IMR-90 (cell line): ENCODE results near the gene PFDN5. TPM values are rescaled to one million over a fixed set of nuclear protein-coding genes. Genes with fewer than 3 reads are reported as not detected.

Source experiments
- ATAC-seq: fragments of 200-7000 bp; cut with Tn5 transposase; 2 replicates; pipeline ENCODE4 v1.9.1; 2020; ENCODE audit warnings: low read depth, mild to moderate bottlenecking, moderate library complexity
- BruUV-seq: library from RNA; stranded (reverse); fragments of 400-500 nt; replicated peaks from 2 replicates; lab custom pipeline; 2021; lab: Mats Ljungman, UMichigan
- CTCF ChIA-PET: fragments of 300-600 bp; formaldehyde crosslinking; extraction: SDS; loops from one replicate; lab custom pipeline; 2021; ENCODE audit warnings: antibody characterized with exemption; lab: Yijun Ruan, JAX
- POLR2A ChIA-PET: fragments of 300-600 bp; sonication (Branson Sonifier 250); formaldehyde crosslinking; loops from one replicate; lab custom pipeline; 2022; ENCODE audit warnings: antibody characterized with exemption; ENCODE audit not compliant: unreplicated experiment; lab: Charles Lee
- DNase-seq: peaks from one replicate; pipeline ENCODE4 v3.0.0; 2013
- H2AFZ ChIP-seq: replicated peaks from 2 replicates; pipeline ENCODE3; 2013; ENCODE audit warnings: low read length, mild to moderate bottlenecking; ENCODE audit not compliant: poor library complexity
- H2AK5ac ChIP-seq: 2 replicates; pipeline ENCODE4 v1.6.1; 2013; ENCODE audit warnings: low read depth, low read length, inconsistent platforms
- H2AK9ac ChIP-seq: replicated peaks from 2 replicates; pipeline ENCODE3; 2013; ENCODE audit warnings: mild to moderate bottlenecking, low read depth, low read length, moderate library complexity; ENCODE audit not compliant: poor library complexity
- H2BK120ac ChIP-seq: 2 replicates; pipeline ENCODE4 v1.6.1; 2013; ENCODE audit warnings: low read depth, low read length, inconsistent platforms
- H2BK15ac ChIP-seq: 3 replicates; pipeline ENCODE4 v1.6.1; 2013; ENCODE audit warnings: low read depth, low read length, inconsistent platforms
- H2BK20ac ChIP-seq: 2 replicates; pipeline ENCODE4 v1.6.1; 2013; ENCODE audit warnings: low read depth, mild to moderate bottlenecking, inconsistent platforms, low read length, moderate library complexity
- H2BK5ac ChIP-seq: 2 replicates; pipeline ENCODE4 v1.6.1; 2013; ENCODE audit warnings: mild to moderate bottlenecking, low read depth, low read length, inconsistent platforms; ENCODE audit not compliant: poor library complexity, severe bottlenecking
- H3K14ac ChIP-seq: replicated peaks from 2 replicates; pipeline ENCODE4 v1.6.1; 2013; ENCODE audit warnings: low read depth, low read length, inconsistent platforms
- H3K18ac ChIP-seq: 2 replicates; pipeline ENCODE4 v1.6.1; 2013; ENCODE audit warnings: low read depth, low read length, control low read depth
- H3K23ac ChIP-seq: 2 replicates; pipeline ENCODE4 v1.6.1; 2013; ENCODE audit warnings: low read depth, low read length, inconsistent platforms
- H3K27ac ChIP-seq: 2 replicates; pipeline ENCODE4 v1.5.1; 2013; ENCODE audit warnings: mild to moderate bottlenecking, control low read depth, low read length; ENCODE audit not compliant: insufficient read depth
- H3K27me3 ChIP-seq: 2 replicates; pipeline ENCODE4 v1.6.1; 2013; ENCODE audit warnings: low read length; ENCODE audit not compliant: control insufficient read depth, insufficient read depth
- H3K36me3 ChIP-seq: 2 replicates; pipeline ENCODE4 v1.6.1; 2013; ENCODE audit warnings: low read length, mixed read lengths; ENCODE audit not compliant: control insufficient read depth, insufficient read depth
- H3K4ac ChIP-seq: 2 replicates; pipeline ENCODE4 v1.6.1; 2013; ENCODE audit warnings: low read depth, low read length, inconsistent platforms
- H3K4me1 ChIP-seq: 2 replicates; pipeline ENCODE4 v1.6.1; 2013; ENCODE audit warnings: low read length, mixed read lengths; ENCODE audit not compliant: control insufficient read depth, insufficient read depth
- H3K4me2 ChIP-seq: 2 replicates; pipeline ENCODE4 v1.6.1; 2013; ENCODE audit warnings: low read depth, mild to moderate bottlenecking, control low read depth, low read length, moderate library complexity
- H3K4me3 ChIP-seq: 2 replicates; pipeline ENCODE4 v1.5.1; 2013; ENCODE audit warnings: low read depth, mild to moderate bottlenecking, control low read depth, low read length, moderate library complexity; ENCODE audit not compliant: insufficient read depth
- H3K56ac ChIP-seq: 2 replicates; pipeline ENCODE4 v1.6.1; 2013; ENCODE audit warnings: low read length, inconsistent platforms; ENCODE audit not compliant: insufficient read depth; ENCODE audit errors: extremely low read depth
- H3K79me1 ChIP-seq, 2 experiments: 2 replicates each; pipeline ENCODE4 v1.6.1; 2013; ENCODE audit warnings: low read length in 2 of 2, inconsistent platforms in 1 of 2, low read depth in 1 of 2
- H3K9ac ChIP-seq: 2 replicates; pipeline ENCODE4 v1.6.1; 2013; ENCODE audit warnings: low read depth, low read length, control low read depth
- H3K9me1 ChIP-seq: 2 replicates; pipeline ENCODE4 v1.6.1; 2013; ENCODE audit warnings: low read length, inconsistent platforms; ENCODE audit not compliant: insufficient read depth
- H3K9me3 ChIP-seq: 2 replicates; pipeline ENCODE4 v1.6.1; 2013; ENCODE audit warnings: low read length; ENCODE audit not compliant: control insufficient read depth, insufficient read depth
- H4K20me1 ChIP-seq: 2 replicates; pipeline ENCODE4 v1.6.1; 2013; ENCODE audit warnings: low read length, inconsistent platforms; ENCODE audit not compliant: insufficient read depth
- H4K5ac ChIP-seq: 2 replicates; pipeline ENCODE4 v1.6.1; 2013; ENCODE audit warnings: mild to moderate bottlenecking, low read depth, low read length, control low read depth
- H4K8ac ChIP-seq, 2 experiments: 2 replicates each; pipeline ENCODE4 v1.6.1; 2013; ENCODE audit warnings: low read depth in 2 of 2, low read length in 2 of 2, control low read depth in 1 of 2, inconsistent platforms in 1 of 2
- H4K91ac ChIP-seq: 2 replicates; pipeline ENCODE4 v1.6.1; 2013; ENCODE audit warnings: low read depth, low read length, inconsistent platforms; ENCODE audit not compliant: insufficient read depth
- CHD1 ChIP-seq: IDR thresholded peaks from 2 replicates; pipeline ENCODE4 v1.6.1; 2012; ENCODE audit warnings: low read depth, low read length, improper control_type of control experiment
- FOS ChIP-seq: fragments of 150-350 bp; IDR thresholded peaks from 2 replicates; pipeline ENCODE4 v1.6.1; 2016; ENCODE audit warnings: low read depth, low read length
- MAFK ChIP-seq: IDR thresholded peaks from 2 replicates; pipeline ENCODE4 v1.6.1; 2012; ENCODE audit warnings: low read depth, low read length, improper control_type of control experiment
- MAZ ChIP-seq: IDR thresholded peaks from 2 replicates; pipeline ENCODE4 v1.6.1; 2012; ENCODE audit warnings: low read depth, mild to moderate bottlenecking, low read length, improper control_type of control experiment, moderate library complexity, borderline replicate concordance
- MXI1 ChIP-seq: IDR thresholded peaks from 2 replicates; pipeline ENCODE4 v1.6.1; 2012; ENCODE audit warnings: low read depth, mild to moderate bottlenecking, low read length, moderate library complexity, borderline replicate concordance
- POLR2A ChIP-seq: IDR thresholded peaks from 2 replicates; pipeline ENCODE4 v1.6.1; 2012; ENCODE audit warnings: mild to moderate bottlenecking, low read depth, low read length
- RAD21 ChIP-seq: IDR thresholded peaks from 2 replicates; pipeline ENCODE4 v1.6.1; 2012; ENCODE audit warnings: low read length, improper control_type of control experiment
- RCOR1 ChIP-seq: IDR thresholded peaks from 2 replicates; pipeline ENCODE4 v1.6.1; 2012; ENCODE audit warnings: mild to moderate bottlenecking, low read length, improper control_type of control experiment; ENCODE audit not compliant: insufficient replicate concordance
- RFX5 ChIP-seq: IDR thresholded peaks from 2 replicates; pipeline ENCODE4 v1.8.0; 2012; ENCODE audit warnings: low read depth, mild to moderate bottlenecking, low read length, moderate library complexity
- SMC3 ChIP-seq: fragments of 150-350 bp; IDR thresholded peaks from 2 replicates; pipeline ENCODE4 v1.6.1; 2016; ENCODE audit warnings: low read depth, mild to moderate bottlenecking, antibody characterized with exemption, low read length, moderate library complexity
- whole genome bisulfite sequencing, 2 experiments: methylation state at CpG; one replicate each; pipeline versions ENCODE4 v1.1.5 to v1.1.7; 2013; ENCODE audit warnings: missing lambda C conversion rate in 2 of 2; ENCODE audit not compliant: insufficient read length in 1 of 2; ENCODE audit errors: extremely low coverage in 2 of 2; 5-methylcytosine and 5-hydroxymethylcytosine counted together
- dilution Hi-C: fragments of 300-500 bp; cut with HindIII; formaldehyde crosslinking; loops from one replicate; pipeline ENCODE4 v1.14.3; 2018; ENCODE audit warnings: low sequenced_read_pairs; ENCODE audit not compliant: unreplicated experiment
- in situ Hi-C: fragments of 300-500 bp; cut with MboI; formaldehyde crosslinking; loops from 3 replicates; pipeline ENCODE4 v1.14.3; 2019; ENCODE audit warnings: low sequenced_read_pairs, inconsistent platforms, mixed read lengths
- intact Hi-C: fragments of 100-400 bp; cut with micrococcal nuclease; formaldehyde crosslinking; loops from 2 replicates; pipeline ENCODE4 v1.10.0; 2022
- polyA plus RNA-seq, 3 experiments: library from polyadenylated mRNA; depleted of rRNA; stranded (reverse); fragments of >200 nt; gene quantifications; 2 replicates each; pipeline ENCODE4 v1.2.3, GENCODE V29; 2012; ENCODE audit warnings: low replicate concordance in 1 of 3
- total RNA-seq: library from RNA; depleted of rRNA; stranded (reverse); fragments of >200 nt; gene quantifications from 2 replicates; pipeline ENCODE4 v1.2.3, GENCODE V29; 2012
- TF ChIP-seq, protein P1 (sequence below): fragments of 150-350 bp; IDR thresholded peaks from 2 replicates; pipeline ENCODE4 v1.6.1; 2016; ENCODE audit warnings: low read depth, mild to moderate bottlenecking, low read length, moderate library complexity, borderline replicate concordance
- TF ChIP-seq, protein P2 (sequence below): conservative IDR thresholded peaks from 2 replicates; pipeline ENCODE4 v1.5.1; 2012; ENCODE audit warnings: mild to moderate bottlenecking, low read depth, low read length, improper control_type of control experiment
- TF ChIP-seq, protein P3 (sequence below): fragments of 150-350 bp; IDR thresholded peaks from 2 replicates; pipeline ENCODE4 v1.6.1; 2017; ENCODE audit warnings: mild to moderate bottlenecking, antibody characterized with exemption, low read length, low read depth

Gene PFDN5
- total and polyA plus RNA-seq, 2 of the 4 experiments (the other 2 are of a cell fraction) = 1,011 to 1,338 TPM

DNA sequence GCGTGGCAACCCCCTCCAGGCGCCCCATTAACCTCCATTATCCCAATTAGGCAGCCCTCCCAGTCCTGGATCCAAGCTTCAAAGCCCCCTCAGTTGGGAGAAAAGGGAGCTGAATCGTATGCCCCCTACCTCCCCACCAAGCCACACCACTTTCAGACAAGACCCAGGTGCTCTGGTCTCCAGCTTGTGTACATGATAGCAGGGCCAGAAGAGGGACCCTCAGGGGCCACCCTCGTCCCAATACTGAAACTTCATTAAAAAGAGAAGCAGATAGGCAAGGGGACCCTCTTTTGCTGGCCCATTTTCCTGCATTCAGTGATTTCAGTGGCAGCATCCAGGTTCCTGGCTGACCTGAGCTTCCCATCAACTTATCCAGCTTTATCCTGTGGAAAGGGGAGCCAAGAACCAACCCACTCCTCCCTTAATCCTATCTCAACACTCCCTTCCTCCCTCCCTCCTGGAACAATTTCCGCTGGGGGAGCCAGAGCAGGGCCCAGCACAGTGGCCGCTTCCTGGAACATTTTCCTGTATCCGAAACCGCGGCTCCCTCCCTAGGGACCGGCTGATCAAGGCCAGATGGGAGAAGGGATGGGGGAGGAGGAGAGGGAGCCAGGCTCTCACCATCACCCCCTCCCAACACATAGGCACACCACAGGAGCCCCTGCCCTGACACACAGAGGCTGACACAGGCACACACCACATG is 50.3 kb downstream of the PFDN5 start:
- dilution Hi-C loops = no loop called here
- Histone ChIP-seq H3K4ac (peak overlapping the region; percentile 60), H2AK9ac (peak overlapping the region; percentile 75), H3K14ac (no peak overlapping the region), H3K23ac (peak overlapping the region; percentile 56; the same call in 1 of the 2 replicates), H4K8ac (peak overlapping the region in 1 of 2 experiments; percentile 70; a peak in 1 of 4 replicates), H3K4me1 (peaks cover 7% of the 10 kb centered on the region; the same call in 1 of the 2 replicates), H3K27ac (no peak overlapping the region), H3K36me3 (no peaks in the 10 kb centered on the region), H3K79me1 (no peaks in the 10 kb centered on the region), H2BK15ac (no peak overlapping the region; the same call in 2 of the 3 replicates), H2BK120ac (peak overlapping the region; percentile 32; the same call in 1 of the 2 replicates), H3K18ac (no peak overlapping the region), H4K5ac (no peak overlapping the region; the same call in 1 of the 2 replicates), H2BK20ac (no peak overlapping the region), H3K27me3 (peaks cover 6% of the 10 kb centered on the region), H4K20me1 (no peaks in the 10 kb centered on the region), H3K4me2 (no peak overlapping the region; the same call in 1 of the 2 replicates), H3K4me3 (no peak overlapping the region), H3K9me1 (peaks cover 9% of the 10 kb centered on the region; the same call in 1 of the 2 replicates), H2BK5ac (no peak overlapping the region), H4K91ac (no peak overlapping the region), H3K9me3 (no peaks in the 10 kb centered on the region), H2AFZ (peak overlapping the region; percentile 88), H3K56ac (no peak overlapping the region), H3K9ac (no peak overlapping the region), H2AK5ac (peak overlapping the region; percentile 69)
- DNase-seq (no peak), ATAC-seq (no peak)
- in situ Hi-C loops = no loop called here
- intact Hi-C loops = loop anchor here (1.0 kb wide), 2 partner anchors 21 to 132 kb away; no protein-coding TSS in a partner anchor
- ChIA-PET POLR2A (interaction anchor here (0.6 kb wide), 1 partner anchor 273 kb away, joined by 3 read pairs; no protein-coding TSS in a partner anchor), CTCF (interaction anchor here (0.6 to 2.1 kb wide), 12 partner anchors 10 to 186 kb away, joined by 3 to 14 read pairs (median 4); partner anchors contain the start of genes AAAS, SP1 and SP7)
- TF ChIP-seq SMC3 (no peak), RCOR1 (no peak), CHD1 (no peak), MAZ (no peak), POLR2A (no peak), FOS (no peak), RAD21 (no peak), MXI1 (no peak), MAFK (no peak), RFX5 (no peak)
- TF ChIP-seq, protein P1, sequence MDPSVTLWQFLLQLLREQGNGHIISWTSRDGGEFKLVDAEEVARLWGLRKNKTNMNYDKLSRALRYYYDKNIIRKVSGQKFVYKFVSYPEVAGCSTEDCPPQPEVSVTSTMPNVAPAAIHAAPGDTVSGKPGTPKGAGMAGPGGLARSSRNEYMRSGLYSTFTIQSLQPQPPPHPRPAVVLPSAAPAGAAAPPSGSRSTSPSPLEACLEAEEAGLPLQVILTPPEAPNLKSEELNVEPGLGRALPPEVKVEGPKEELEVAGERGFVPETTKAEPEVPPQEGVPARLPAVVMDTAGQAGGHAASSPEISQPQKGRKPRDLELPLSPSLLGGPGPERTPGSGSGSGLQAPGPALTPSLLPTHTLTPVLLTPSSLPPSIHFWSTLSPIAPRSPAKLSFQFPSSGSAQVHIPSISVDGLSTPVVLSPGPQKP = no peak
- TF ChIP-seq, protein P2, sequence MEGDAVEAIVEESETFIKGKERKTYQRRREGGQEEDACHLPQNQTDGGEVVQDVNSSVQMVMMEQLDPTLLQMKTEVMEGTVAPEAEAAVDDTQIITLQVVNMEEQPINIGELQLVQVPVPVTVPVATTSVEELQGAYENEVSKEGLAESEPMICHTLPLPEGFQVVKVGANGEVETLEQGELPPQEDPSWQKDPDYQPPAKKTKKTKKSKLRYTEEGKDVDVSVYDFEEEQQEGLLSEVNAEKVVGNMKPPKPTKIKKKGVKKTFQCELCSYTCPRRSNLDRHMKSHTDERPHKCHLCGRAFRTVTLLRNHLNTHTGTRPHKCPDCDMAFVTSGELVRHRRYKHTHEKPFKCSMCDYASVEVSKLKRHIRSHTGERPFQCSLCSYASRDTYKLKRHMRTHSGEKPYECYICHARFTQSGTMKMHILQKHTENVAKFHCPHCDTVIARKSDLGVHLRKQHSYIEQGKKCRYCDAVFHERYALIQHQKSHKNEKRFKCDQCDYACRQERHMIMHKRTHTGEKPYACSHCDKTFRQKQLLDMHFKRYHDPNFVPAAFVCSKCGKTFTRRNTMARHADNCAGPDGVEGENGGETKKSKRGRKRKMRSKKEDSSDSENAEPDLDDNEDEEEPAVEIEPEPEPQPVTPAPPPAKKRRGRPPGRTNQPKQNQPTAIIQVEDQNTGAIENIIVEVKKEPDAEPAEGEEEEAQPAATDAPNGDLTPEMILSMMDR = no peak
- TF ChIP-seq, protein P3, sequence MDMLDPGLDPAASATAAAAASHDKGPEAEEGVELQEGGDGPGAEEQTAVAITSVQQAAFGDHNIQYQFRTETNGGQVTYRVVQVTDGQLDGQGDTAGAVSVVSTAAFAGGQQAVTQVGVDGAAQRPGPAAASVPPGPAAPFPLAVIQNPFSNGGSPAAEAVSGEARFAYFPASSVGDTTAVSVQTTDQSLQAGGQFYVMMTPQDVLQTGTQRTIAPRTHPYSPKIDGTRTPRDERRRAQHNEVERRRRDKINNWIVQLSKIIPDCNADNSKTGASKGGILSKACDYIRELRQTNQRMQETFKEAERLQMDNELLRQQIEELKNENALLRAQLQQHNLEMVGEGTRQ = no peak
- no CpG with 5 or more reads among the region's 10 CpGs for WGBS, 2 experiments
- no TSS peak for BruUV-seq
